Natural killer cell treated with Interleukin-12 subunit alpha and Interleukin-12 subunit beta and Interleukin-15 and Interleukin-18, amount 100 ng/mL, for 72 hours (primary cell): Measurements from ENCODE around the gene ATN1. TPM values are rescaled to one million over a fixed set of nuclear protein-coding genes. Genes with fewer than 3 reads are reported as not detected.
A peak's percentile ranks its signal among the peaks of the same experiment; 100 is the strongest.

Experiments
- ATAC-seq, 2 donors: fragments of 150-1000 bp; cut with Tn5 transposase in 1 of 2; sonication (Bioruptor Pico), chemical (Tn5 transposase) in 1 of 2; 2 replicates each; pipeline ENCODE4 v1.10.0; 2021
- DNase-seq: peaks from one replicate; pipeline ENCODE4 v3.0.0; 2022; ENCODE audit warnings: low spot score
- H3K27ac Mint-ChIP-seq, 2 donors: 1 replicate in 1 of 2; 2 replicates in 1 of 2; pipeline ENCODE4 v1.8.0; 2022; ENCODE audit warnings: mixed read lengths in 2 of 2, mild to moderate bottlenecking in 1 of 2, moderate library complexity in 1 of 2
- H3K27me3 Mint-ChIP-seq, 2 donors: 1 replicate in 1 of 2; 2 replicates in 1 of 2; pipeline ENCODE4 v1.8.0; 2022; ENCODE audit warnings: mixed read lengths in 2 of 2
- H3K36me3 Mint-ChIP-seq: one replicate; pipeline ENCODE4 v1.8.0; 2022; ENCODE audit warnings: mixed read lengths
- H3K4me1 Mint-ChIP-seq, 2 donors: 1 replicate in 1 of 2; 2 replicates in 1 of 2; pipeline ENCODE4 v1.8.0; 2022; ENCODE audit warnings: low read depth in 2 of 2, mixed read lengths in 2 of 2, mild to moderate bottlenecking in 1 of 2
- H3K4me3 Mint-ChIP-seq: one replicate; pipeline ENCODE4 v1.8.0; 2022; ENCODE audit warnings: mixed read lengths
- H3K9me3 Mint-ChIP-seq: 2 replicates; pipeline ENCODE4 v1.8.0; 2022; ENCODE audit warnings: mixed read lengths
- total RNA-seq, 2 donors: library from RNA; stranded (reverse); gene quantifications; one replicate each; pipeline ENCODE4 v1.2.3, GENCODE V29; 2022

The ATN1 gene
- total RNA-seq, 2 donors from 2014 or later = 36.5 to 62.2 TPM

DNA sequence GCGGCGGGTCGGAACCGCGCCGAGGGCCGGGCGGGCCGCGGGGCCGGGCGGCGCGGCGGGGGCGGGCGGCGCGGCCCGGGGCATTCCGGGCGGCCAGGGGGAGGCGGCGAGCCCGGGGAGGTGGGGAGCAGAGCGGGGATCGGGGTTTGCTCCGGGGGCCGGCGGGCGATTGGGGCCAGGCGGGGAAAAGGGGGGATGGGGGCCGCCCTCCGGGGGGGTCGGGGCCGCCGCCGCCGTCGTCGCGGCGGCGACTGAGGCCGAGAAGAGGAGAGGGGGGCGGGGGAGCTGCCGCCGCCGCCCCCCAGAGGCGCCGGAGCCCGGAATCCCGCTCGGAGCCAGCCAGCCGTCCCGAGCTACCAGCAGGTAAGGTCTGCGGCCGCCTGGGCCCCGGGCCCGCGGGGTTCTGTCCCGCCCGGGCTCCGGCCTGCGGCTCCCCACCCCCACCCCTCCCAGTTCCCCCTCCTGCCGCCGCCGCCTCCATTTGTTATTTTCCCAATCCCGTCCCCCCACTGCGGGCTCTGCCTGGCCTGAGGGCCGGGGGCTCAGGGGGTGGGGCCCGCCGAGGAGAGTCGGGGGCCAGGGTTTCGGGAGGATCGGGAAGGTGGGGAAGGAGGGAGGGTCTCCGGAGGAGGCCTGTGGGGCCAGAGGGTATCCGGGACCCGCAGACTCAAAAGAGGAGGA lies 403 bp downstream of the ATN1 start:
- peak; percentile 56 to 69 for ATAC-seq
- Mint-ChIP-seq H3K27ac (peak overlapping the region; percentile 64 to 96), H3K27me3 (no peaks in the 10 kb centered on the region), H3K4me3 (peak overlapping the region; percentile 80), H3K4me1 (peaks cover 42 to 45% of the 10 kb centered on the region in 2 donors), H3K36me3 (no peaks in the 10 kb centered on the region), H3K9me3 (no peaks in the 10 kb centered on the region)
- no peak for DNase-seq

GRCh38 chr12:6928703-6929407 lies 1.1 kb downstream of the ATN1 start:
- H3K27me3 Mint-ChIP-seq = no peaks in the 10 kb centered on the region
- peak overlapping the region; percentile 80 for H3K4me3 Mint-ChIP-seq
- DNase-seq (no peak), ATAC-seq (no peak)
- no peaks in the 10 kb centered on the region for H3K36me3 Mint-ChIP-seq
- H3K27ac Mint-ChIP-seq = peak overlapping the region; percentile 64 to 96
- H3K4me1 Mint-ChIP-seq = peaks cover 42 to 45% of the 10 kb centered on the region in 2 donors
- no peaks in the 10 kb centered on the region for H3K9me3 Mint-ChIP-seq

GRCh38 chr12:6929466-6930452 lies 2.0 kb downstream of the ATN1 start:
- Mint-ChIP-seq H3K4me3 (peak overlapping the region; percentile 80), H3K9me3 (no peaks in the 10 kb centered on the region), H3K27me3 (no peaks in the 10 kb centered on the region), H3K27ac (peak overlapping the region; percentile 64 to 96), H3K36me3 (no peaks in the 10 kb centered on the region), H3K4me1 (peaks cover 38 to 41% of the 10 kb centered on the region in 2 donors)
- ATAC-seq = no peak
- no peak for DNase-seq

GRCh38 chr12:6932766-6933165 lies 5.0 kb downstream of the ATN1 start:
- H3K9me3 Mint-ChIP-seq = no peaks in the 10 kb centered on the region
- H3K4me3 Mint-ChIP-seq = no peak overlapping the region
- ATAC-seq = no peak

DNA sequence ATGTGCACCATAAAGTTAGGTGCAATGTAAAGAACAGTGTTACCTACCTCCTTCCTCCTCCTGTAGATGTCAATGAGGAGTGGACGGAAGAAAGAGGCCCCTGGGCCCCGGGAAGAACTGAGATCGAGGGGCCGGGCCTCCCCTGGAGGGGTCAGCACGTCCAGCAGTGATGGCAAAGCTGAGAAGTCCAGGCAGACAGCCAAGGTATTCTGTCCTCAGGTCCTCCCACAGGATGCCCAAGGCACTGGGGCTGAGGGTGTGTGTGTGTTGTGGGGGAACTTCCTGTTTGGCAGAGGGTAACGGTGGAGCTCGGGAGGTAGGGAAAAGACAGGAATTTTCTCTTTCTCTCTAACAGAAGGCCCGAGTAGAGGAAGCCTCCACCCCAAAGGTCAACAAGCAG lies 6.4 kb downstream of the ATN1 start:
- no peaks in the 10 kb centered on the region for H3K36me3 Mint-ChIP-seq
- no peaks in the 10 kb centered on the region for H3K27me3 Mint-ChIP-seq
- no peak for DNase-seq
- ATAC-seq = no peak
- H3K4me3 Mint-ChIP-seq = no peak overlapping the region
- H3K27ac Mint-ChIP-seq = peak overlapping the region; percentile 49 to 61
- peaks cover 36 to 43% of the 10 kb centered on the region in 2 donors for H3K4me1 Mint-ChIP-seq
- no peaks in the 10 kb centered on the region for H3K9me3 Mint-ChIP-seq

More at GRCh38 chr12:6932766-6933165, 5.0 kb downstream of the ATN1 start:
- Mint-ChIP-seq H3K36me3 (no peaks in the 10 kb centered on the region), H3K27ac (peak overlapping the region; percentile 43 to 48), H3K4me1 (peaks cover 39 to 42% of the 10 kb centered on the region in 2 donors), H3K27me3 (no peaks in the 10 kb centered on the region)
- no peak for DNase-seq

DNA sequence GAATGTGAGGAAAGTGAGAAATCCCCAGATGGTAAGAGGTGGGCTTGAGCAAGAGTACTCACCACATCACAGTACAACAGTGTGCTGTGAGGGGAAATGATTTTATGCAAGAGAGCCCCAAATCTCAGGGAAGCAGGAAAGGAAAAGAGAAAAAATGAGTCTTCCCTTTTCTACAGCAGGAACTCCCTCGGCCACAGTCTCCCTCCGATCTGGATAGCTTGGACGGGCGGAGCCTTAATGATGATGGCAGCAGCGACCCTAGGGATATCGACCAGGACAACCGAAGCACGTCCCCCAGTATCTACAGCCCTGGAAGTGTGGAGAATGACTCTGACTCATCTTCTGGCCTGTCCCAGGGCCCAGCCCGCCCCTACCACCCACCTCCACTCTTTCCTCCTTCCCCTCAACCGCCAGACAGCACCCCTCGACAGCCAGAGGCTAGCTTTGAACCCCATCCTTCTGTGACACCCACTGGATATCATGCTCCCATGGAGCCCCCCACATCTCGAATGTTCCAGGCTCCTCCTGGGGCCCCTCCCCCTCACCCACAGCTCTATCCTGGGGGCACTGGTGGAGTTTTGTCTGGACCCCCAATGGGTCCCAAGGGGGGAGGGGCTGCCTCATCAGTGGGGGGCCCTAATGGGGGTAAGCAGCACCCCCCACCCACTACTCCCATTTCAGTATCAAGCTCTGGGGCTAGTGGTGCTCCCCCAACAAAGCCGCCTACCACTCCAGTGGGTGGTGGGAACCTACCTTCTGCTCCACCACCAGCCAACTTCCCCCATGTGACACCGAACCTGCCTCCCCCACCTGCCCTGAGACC lies 7.8 kb downstream of the ATN1 start:
- Mint-ChIP-seq H3K4me1 (peaks cover 30 to 42% of the 10 kb centered on the region in 2 donors), H3K27me3 (no peaks in the 10 kb centered on the region), H3K4me3 (peak overlapping the region; percentile 64), H3K27ac (peak overlapping the region; percentile 61 to 81), H3K36me3 (no peaks in the 10 kb centered on the region), H3K9me3 (no peaks in the 10 kb centered on the region)
- DNase-seq = no peak
- no peak for ATAC-seq

DNA sequence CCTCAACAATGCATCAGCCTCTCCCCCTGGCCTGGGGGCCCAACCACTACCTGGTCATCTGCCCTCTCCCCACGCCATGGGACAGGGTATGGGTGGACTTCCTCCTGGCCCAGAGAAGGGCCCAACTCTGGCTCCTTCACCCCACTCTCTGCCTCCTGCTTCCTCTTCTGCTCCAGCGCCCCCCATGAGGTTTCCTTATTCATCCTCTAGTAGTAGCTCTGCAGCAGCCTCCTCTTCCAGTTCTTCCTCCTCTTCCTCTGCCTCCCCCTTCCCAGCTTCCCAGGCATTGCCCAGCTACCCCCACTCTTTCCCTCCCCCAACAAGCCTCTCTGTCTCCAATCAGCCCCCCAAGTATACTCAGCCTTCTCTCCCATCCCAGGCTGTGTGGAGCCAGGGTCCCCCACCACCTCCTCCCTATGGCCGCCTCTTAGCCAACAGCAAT lies 8.5 kb downstream of the ATN1 start:
- no peaks in the 10 kb centered on the region for H3K36me3 Mint-ChIP-seq
- H3K27me3 Mint-ChIP-seq = no peaks in the 10 kb centered on the region
- H3K9me3 Mint-ChIP-seq = no peaks in the 10 kb centered on the region
- DNase-seq (no peak), ATAC-seq (no peak)
- peak overlapping the region; percentile 83 for H3K4me3 Mint-ChIP-seq
- H3K4me1 Mint-ChIP-seq = peaks cover 30 to 42% of the 10 kb centered on the region in 2 donors
- H3K27ac Mint-ChIP-seq = peak overlapping the region; percentile 61 to 81

DNA sequence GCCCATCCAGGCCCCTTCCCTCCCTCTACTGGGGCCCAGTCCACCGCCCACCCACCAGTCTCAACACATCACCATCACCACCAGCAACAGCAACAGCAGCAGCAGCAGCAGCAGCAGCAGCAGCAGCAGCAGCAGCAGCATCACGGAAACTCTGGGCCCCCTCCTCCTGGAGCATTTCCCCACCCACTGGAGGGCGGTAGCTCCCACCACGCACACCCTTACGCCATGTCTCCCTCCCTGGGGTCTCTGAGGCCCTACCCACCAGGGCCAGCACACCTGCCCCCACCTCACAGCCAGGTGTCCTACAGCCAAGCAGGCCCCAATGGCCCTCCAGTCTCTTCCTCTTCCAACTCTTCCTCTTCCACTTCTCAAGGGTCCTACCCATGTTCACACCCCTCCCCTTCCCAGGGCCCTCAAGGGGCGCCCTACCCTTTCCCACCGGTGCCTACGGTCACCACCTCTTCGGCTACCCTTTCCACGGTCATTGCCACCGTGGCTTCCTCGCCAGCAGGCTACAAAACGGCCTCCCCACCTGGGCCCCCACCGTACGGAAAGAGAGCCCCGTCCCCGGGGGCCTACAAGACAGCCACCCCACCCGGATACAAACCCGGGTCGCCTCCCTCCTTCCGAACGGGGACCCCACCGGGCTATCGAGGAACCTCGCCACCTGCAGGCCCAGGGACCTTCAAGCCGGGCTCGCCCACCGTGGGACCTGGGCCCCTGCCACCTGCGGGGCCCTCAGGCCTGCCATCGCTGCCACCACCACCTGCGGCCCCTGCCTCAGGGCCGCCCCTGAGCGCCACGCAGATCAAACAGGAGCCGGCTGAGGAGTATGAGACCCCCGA lies 9.1 kb downstream of the ATN1 start:
- Mint-ChIP-seq H3K9me3 (no peaks in the 10 kb centered on the region), H3K4me3 (peak overlapping the region; percentile 83), H3K4me1 (peaks cover 30 to 42% of the 10 kb centered on the region in 2 donors), H3K27me3 (no peaks in the 10 kb centered on the region), H3K27ac (peak overlapping the region; percentile 61 to 81), H3K36me3 (no peaks in the 10 kb centered on the region)
- no peak for DNase-seq
- peak in 1 of 2 donors; percentile 2 for ATAC-seq

- Mint-ChIP-seq H3K27ac (peak overlapping the region; percentile 80 to 81), H3K4me3 (peak overlapping the region; percentile 83), H3K4me1 (peaks cover 31 to 46% of the 10 kb centered on the region in 2 donors), H3K9me3 (no peaks in the 10 kb centered on the region), H3K36me3 (no peaks in the 10 kb centered on the region), H3K27me3 (no peaks in the 10 kb centered on the region)
- ATAC-seq = peak; percentile 98 to 99
- DNase-seq = peak; percentile 95
Measured at GRCh38 chr12:6937481-6938352, 10.0 kb downstream of the ATN1 start.

- DNase-seq (no peak), ATAC-seq (no peak)
- H3K36me3 Mint-ChIP-seq = no peaks in the 10 kb centered on the region
- no peaks in the 10 kb centered on the region for H3K27me3 Mint-ChIP-seq
- H3K4me3 Mint-ChIP-seq = peak overlapping the region; percentile 83
- no peaks in the 10 kb centered on the region for H3K9me3 Mint-ChIP-seq
- peak overlapping the region; percentile 80 to 81 for H3K27ac Mint-ChIP-seq
- H3K4me1 Mint-ChIP-seq = peaks cover 31 to 49% of the 10 kb centered on the region in 2 donors
Measured at GRCh38 chr12:6938353-6939190, 10.8 kb downstream of the ATN1 start.

DNA sequence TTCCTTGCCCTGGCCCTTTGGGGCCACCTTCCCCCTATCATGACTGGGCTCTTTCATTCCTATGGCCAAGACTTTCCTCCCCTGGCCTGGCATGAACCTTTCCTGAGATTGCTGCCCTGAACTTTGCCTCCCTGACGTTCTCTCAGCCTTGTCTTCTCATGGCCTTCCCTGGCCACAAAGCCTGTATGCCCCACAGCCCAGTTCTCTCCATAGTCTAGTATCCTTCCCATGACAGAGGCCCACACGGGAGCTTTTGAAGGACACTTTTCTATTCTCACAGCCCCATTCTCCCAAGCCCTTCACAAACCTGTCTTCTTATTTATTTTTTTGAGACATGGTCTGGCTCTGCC lies 11.4 kb downstream of the ATN1 start:
- Mint-ChIP-seq H3K36me3 (no peaks in the 10 kb centered on the region), H3K4me1 (peaks cover 36 to 47% of the 10 kb centered on the region in 2 donors), H3K27me3 (no peaks in the 10 kb centered on the region), H3K9me3 (no peaks in the 10 kb centered on the region), H3K4me3 (peak overlapping the region; percentile 65), H3K27ac (peak overlapping the region; percentile 75)
- ATAC-seq (no peak), DNase-seq (no peak)
